22Rv1 (cell line): Measurements from ENCODE around the gene SNRPB.

ENCODE experiments used
- H3K27ac ChIP-seq: fragments of 450-650 bp; 2 replicates; pipeline ENCODE4 v1.5.1; 2017
- CTCF ChIP-seq: fragments of 450-650 bp; IDR thresholded peaks from 2 replicates; pipeline ENCODE4 v1.5.1; 2017; ENCODE audit warnings: mild to moderate bottlenecking
- ZFX ChIP-seq: fragments of 450-650 bp; IDR thresholded peaks from 2 replicates; pipeline ENCODE4 v1.6.1; 2017; ENCODE audit warnings: antibody characterized with exemption, borderline replicate concordance

SNRPB gene

GRCh38 chr20:2420510-2420909, 50.1 kb downstream of the SNRPB start:
- no peak overlapping the region for H3K27ac ChIP-seq
- TF ChIP-seq ZFX (no peak), CTCF (no peak)

- no peak for TF ChIP-seq CTCF
- no peak for TF ChIP-seq ZFX
- no peak overlapping the region for H3K27ac ChIP-seq
These were observed 52.2 kb downstream of the SNRPB start for GRCh38 chr20:2418388-2418787.

GRCh38 chr20:2417213-2417541, 53.4 kb downstream of the SNRPB start:
- H3K27ac ChIP-seq, result no peak overlapping the region
- no peak for TF ChIP-seq ZFX
- TF ChIP-seq CTCF, result no peak

GRCh38 chr20:2416541-2417212, 53.9 kb downstream of the SNRPB start:
- TF ChIP-seq CTCF, result no peak
- TF ChIP-seq ZFX, result no peak
- no peak overlapping the region for H3K27ac ChIP-seq
